Left hindlimb (tissue), 1 donor: ENCODE measurements around the gene THOC5.
"Not testable (repeated sequence)": the region's sequence is repeated elsewhere in the genome, so short reads cannot be mapped to it uniquely, and the experiment has no call there.

ENCODE experiments used
- DNase-seq: peaks from one replicate; pipeline ENCODE4 v3.0.0-alpha.2; 2018

The THOC5 gene

GRCh38 chr22:29559853-29560252 is 6.3 kb upstream of the THOC5 start:
- no peak for DNase-seq

GRCh38 chr22:29559030-29559429 is 5.5 kb upstream of the THOC5 start:
- DNase-seq: no peak

GRCh38 chr22:29555065-29555644 is 1.6 kb upstream of the THOC5 start:
- DNase-seq: peak; percentile 38

GRCh38 chr22:29552357-29552756 is 1.2 kb downstream of the THOC5 start:
- DNase-seq: not testable (repeated sequence)

GRCh38 chr22:29550005-29550404 is 3.6 kb downstream of the THOC5 start:
- DNase-seq: no peak

GRCh38 chr22:29545045-29545444 is 8.5 kb downstream of the THOC5 start:
- DNase-seq: not testable (repeated sequence)

GRCh38 chr22:29541845-29542244 is 11.7 kb downstream of the THOC5 start:
- no peak for DNase-seq

- DNase-seq: no peak
These were observed 14.5 kb downstream of the THOC5 start for GRCh38 chr22:29539105-29539504.

- no peak for DNase-seq
These were observed 17.1 kb downstream of the THOC5 start for GRCh38 chr22:29536411-29536810.

GRCh38 chr22:29531419-29531818 is 22.1 kb downstream of the THOC5 start:
- no peak for DNase-seq

GRCh38 chr22:29530716-29531115 is 22.8 kb downstream of the THOC5 start:
- DNase-seq: no peak

GRCh38 chr22:29528144-29528543 is 25.4 kb downstream of the THOC5 start:
- DNase-seq: no peak

- DNase-seq: no peak
These were observed 28.9 kb downstream of the THOC5 start for GRCh38 chr22:29524442-29525191.

- no peak for DNase-seq
These were observed 29.8 kb downstream of the THOC5 start for GRCh38 chr22:29523761-29524160.

GRCh38 chr22:29521526-29521925 is 32.0 kb downstream of the THOC5 start:
- no peak for DNase-seq

GRCh38 chr22:29520851-29521250 is 32.7 kb downstream of the THOC5 start:
- DNase-seq: no peak

- no peak for DNase-seq
These were observed 33.6 kb downstream of the THOC5 start for GRCh38 chr22:29519996-29520395.

- DNase-seq: no peak
These were observed 35.1 kb downstream of the THOC5 start for GRCh38 chr22:29518427-29518826.

GRCh38 chr22:29517215-29517908 is 36.2 kb downstream of the THOC5 start:
- no peak for DNase-seq

- DNase-seq: no peak
These were observed 41.5 kb downstream of the THOC5 start for GRCh38 chr22:29512031-29512430.

- no peak for DNase-seq
These were observed 42.3 kb downstream of the THOC5 start for GRCh38 chr22:29511126-29511862.

GRCh38 chr22:29510542-29510941 is 43.0 kb downstream of the THOC5 start:
- no peak for DNase-seq

GRCh38 chr22:29509815-29510214 is 43.7 kb downstream of the THOC5 start:
- no peak for DNase-seq
